GM18498 (cell line): ENCODE data around the gene EIF3M.

Experiments
- ATAC-seq: cut with Tn5 transposase; IDR thresholded peaks from one replicate; pipeline ENCODE4 v1.9.1; 2021; ENCODE audit warnings: mild to moderate bottlenecking, moderate library complexity; ENCODE audit not compliant: unreplicated experiment

Gene EIF3M

DNA sequence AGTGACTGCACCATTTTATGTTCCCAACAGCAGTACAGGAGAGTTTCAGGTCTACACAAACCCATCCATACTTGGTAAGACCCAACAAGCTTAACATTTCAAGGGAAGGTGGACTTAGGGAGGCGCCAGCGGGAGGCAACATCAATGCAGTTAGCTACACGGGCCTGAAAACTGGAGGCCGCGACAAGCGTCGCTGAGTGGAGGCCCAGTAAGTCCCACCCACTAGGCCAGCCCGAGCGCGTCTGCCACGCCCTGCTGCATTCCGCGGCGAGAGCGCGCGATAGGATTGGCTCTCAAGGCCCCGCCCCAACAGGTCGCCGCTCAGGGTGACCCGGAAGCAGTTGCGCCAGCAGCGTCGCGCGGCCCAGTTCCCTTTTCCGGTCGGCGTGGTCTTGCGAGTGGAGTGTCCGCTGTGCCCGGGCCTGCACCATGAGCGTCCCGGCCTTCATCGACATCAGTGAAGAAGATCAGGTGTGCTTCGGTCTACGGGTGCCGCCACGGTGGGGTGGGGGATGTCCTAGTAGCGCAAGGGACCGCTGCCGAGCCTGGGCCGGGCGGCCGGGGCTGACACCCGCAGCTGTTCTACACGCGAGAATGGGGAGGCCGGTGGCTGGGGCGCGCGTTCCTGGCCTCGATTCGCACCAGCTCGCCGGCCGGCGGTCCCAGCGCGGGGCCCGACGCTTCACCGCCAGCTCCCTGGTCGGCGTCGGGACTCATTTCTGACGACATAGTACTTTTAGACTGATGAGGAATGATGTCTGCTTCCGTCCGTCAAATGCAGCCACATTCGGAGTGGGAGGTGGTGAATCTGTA lies at the start of gene EIF3M:
Gene EIF3M (plus strand): TSS at position 373 of the 813 bp plus-strand sequence. CDS start 57 bp downstream, at position 430.
- ATAC-seq, result peak; percentile 97

DNA sequence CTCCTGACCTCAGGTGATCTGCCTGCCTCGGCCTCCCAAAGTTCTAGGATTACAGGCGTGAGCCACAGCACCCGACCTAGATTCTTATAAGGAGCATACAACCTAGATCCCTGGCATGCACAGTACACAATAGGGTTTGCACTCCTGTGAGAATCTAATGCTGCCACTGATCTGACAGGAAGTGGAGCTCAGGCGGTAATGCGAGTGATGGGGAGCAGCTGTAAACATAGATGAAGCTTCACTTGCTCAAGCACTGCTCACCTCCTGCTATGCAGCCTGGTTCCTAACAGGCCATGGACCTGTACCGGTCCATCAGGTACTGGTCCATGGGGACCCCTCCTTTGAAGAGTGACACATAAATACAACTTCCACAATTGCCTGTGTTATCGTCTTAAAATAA lies 44.8 kb upstream of the EIF3M start:
- no peak for ATAC-seq

DNA sequence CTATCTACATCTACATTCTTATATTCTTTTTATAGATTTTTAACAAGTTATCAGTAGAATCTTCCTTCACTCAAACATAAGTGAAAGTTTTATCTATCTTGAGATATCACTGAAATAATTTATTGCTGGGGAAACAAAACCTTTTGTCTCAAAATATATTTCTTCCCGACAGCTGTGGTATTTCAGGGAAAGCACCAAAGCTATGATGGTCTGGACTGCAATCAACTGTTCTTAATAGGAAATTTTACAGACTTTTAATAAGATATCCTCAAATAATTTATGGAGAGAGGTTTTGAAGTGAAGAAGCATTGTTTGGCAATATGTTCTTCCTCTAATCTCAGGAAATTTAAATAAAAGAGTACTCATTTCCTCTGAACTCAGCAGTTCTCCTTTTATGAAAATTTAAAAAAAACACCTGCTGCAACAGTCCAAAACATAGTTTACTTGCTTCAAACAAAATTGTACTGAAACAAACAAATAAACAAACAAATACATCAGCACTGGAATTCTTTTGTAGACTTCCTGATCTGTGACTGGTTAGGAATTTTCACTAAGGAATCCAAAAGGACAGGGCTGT lies 33.9 kb upstream of the EIF3M start:
- ATAC-seq, result no peak

DNA sequence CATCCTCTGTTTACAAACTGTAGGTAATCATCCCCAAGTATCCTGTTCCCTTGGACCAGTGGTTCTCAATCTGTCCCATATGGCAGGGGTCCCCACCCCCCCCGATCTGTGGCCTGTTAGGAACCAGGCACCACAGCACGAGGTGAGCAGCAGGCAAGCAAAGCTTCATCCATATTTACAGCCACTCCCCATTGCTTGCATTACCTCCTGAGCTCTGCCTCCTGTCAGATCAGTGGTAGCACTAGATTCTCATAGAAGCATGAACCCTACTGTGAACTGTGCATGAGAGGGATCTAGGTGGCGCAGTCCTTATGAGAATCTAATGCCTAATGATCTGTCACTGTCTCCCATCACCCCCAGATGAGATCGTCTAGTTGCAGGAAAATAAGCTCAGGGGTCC lies 33.4 kb upstream of the EIF3M start:
- no peak for ATAC-seq

DNA sequence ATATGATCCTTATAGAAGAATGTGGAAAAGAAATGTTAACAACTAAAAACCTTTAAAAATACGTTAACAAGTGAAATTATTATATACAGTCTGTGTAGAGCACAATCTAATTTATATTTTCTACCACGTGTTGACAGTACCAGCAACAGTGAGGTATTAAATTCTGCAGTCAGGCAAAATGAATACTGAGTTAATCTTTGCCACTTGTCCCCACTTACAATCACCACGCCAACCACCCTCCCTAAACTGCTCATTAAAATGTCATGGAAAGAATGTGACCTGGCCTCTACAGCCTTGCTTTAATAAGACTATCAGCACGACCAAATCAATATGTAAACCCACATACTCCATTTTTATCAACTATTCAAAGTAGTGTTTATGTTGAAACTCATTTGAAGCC lies 28.5 kb upstream of the EIF3M start:
- no peak for ATAC-seq

DNA sequence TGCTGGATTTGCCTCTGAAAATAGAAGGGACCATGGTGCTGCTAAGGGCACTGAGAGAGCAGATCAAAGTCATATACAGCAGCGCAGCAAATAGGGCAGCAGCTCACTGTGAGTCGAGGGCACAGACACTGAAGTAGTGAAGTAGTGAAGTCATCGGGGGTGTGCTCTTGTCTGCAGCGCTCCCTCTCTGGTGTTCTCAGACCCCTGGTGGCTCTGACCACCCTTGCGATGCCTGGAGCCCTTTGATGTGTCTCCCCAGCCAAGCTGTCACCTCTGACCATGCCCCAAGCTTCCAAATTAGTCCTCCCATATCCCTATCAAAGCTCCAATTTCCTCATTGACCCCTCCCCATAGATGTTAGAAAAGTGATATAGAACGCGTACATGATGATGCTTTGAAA lies 27.7 kb upstream of the EIF3M start:
- no peak for ATAC-seq

DNA sequence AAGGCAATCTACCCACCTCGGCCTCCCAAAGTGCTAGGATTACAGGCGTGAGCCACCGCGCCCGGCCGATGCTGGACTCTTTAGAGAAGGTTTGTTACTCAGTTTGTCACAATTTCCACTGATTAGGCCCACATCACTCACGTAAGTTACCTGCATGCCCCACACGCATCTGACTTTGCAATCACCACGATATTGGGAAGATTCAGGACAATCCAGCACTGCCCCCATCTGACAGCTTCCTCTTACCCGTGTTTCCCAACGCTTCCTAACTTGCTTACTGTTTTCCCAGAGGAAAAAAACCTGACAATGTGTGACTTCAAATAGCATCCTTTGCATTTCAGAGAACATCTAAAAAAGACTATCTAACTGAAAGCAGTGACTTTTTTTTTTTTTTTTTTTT lies 21.8 kb upstream of the EIF3M start:
- no peak for ATAC-seq

DNA sequence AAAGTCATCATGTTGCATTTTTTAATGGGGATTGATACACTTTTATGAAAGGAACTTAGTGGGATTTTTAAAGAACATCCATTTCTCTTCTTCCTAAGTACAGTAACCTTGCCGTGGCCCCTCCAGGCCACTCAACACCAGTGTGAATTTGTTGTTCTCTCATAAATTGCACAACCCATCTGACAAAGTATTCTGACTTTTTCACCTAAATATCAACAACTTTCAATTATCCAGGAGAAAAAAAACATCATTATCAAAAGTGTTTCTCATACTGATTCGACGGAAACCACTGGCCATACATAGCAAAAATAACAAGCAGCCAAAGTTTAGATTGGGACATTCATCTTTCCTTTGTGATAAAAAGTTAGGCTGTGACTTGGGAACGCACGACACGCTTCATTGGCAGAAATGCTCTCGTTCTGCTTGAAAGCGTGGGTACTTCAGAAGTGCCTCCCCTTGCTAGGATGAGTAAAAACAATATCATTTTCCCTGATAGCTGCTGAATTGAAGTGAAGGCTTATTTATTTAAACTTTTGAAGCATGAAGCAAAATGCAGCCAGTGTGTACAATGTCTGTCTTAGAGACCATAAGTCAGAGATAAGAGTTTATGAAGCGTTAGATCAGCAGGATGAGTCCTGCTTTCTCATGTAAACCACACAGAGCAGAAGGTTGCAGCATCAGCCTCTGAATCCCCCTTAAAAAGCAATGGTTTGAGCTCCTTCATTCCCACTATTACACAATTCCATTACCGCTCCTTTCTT lies 20.6 kb upstream of the EIF3M start:
- no peak for ATAC-seq

DNA sequence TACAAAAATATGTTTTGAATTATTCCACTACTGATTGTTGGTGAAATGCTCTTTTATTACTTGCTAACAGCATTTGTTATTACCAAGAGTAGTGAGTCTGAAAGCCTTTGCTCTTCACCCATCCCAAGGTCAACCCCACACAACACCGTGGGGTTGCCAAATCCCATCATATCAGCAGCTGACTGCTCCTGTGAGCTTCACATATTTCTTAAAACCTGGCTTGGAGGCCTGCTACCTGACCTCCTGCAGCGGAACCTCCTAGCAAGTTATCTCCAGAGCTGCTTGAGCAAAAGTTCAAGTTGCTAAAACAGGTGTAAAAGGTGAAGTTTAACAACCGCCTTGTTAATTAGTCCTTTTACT lies 20.1 kb upstream of the EIF3M start:
- no peak for ATAC-seq

DNA sequence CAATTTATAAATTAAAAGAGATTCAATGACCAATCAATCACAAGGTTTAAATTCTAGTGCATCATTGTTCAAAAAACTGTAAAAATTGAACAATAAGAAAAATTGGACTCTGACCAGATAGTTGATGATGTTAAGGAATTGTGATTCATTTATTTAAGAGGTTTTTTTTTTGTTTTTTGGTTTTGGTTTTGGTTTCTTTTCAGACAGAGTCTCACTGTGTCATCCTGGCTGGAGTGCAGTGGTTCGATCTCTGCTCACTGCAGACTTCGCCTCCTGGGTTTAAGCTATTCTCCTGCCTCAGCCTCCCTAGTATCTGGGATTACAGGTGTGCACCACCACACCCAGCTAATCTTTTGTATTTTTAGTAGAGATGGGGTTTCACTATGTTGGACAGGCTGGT lies 17.1 kb upstream of the EIF3M start:
- ATAC-seq, result no peak

DNA sequence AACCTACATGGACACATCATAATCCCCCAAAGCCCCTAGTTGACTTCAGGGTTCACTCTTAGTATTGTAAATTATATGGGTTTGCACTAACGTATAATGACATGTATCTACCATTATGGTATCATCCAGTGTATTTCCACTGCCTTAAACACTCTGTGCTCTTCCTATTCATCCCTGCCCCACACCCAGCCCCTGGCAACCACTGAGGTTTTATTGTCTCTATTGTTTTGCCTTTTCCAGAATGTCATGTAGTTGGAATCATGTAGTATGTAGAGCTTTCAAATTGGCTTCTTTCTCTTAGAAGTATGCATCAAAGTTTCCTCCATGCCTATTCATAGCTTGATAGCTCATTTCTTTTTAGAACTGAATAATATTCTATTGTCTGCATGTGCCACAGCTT lies 16.5 kb upstream of the EIF3M start:
- no peak for ATAC-seq

DNA sequence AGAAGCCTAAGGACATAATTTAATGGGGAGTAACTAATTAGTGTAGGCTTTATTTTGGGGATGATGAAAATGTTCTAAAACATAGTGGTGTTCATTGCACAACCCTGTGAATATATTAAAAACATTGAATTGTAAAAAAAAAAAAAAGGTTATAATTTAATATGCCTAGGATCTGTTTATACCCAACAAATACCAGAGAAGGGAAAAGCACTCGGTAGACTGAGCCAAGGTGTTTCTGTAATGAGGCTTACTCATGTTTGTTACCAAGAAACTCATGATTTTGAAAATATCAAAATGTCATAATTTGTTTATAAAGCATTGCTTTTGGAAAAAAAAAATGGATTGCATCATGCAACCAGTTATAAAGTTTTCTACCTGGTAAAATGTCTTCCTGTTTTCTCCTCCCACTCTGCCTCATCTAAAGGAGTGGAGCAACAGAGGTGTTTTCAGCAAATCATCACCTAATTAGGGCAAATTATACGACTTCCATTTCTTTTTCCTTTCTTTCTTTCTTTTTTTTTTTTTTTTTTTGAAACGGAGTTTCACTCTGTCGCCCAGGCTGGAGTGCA lies 14.2 kb upstream of the EIF3M start:
- no peak for ATAC-seq

DNA sequence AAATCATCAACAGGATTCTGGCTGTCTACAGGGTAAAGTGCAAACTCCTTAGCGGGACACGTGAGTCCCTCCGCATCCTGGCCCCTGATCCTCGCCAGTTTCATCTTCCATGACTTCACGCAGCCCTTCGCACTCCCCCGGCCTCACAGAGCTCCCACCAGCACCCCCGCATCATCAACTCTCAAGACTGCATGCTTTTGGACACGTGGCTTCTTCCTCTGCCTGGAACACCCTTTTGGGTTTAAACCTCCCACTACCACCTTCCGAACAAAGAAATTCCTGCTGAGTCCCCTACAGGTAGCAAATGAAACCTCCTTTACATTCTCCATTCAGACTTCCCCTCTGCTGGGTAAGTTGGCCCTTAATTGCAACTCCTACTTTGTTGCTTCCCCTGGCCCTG lies 12.6 kb upstream of the EIF3M start:
- ATAC-seq, result no peak

DNA sequence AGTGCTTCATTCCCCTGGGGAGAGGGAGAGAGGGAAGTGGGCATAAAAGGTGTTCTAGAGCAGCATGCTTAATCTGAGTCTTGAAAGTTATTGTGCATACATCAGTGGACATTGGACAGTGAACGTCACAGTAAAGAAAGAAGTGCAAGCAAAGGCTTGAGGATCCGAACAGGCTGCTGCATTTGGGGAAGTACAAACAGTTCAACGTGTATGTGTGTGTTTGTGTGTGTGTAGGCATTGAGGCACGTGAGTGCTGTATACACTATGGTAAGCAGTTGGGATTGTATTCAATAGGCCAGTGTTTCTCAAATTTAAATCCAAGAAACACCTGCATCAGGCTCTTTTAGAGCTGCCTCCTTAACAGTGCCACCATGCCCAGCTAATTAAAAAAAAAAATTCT lies 10.4 kb upstream of the EIF3M start:
- ATAC-seq, result no peak

DNA sequence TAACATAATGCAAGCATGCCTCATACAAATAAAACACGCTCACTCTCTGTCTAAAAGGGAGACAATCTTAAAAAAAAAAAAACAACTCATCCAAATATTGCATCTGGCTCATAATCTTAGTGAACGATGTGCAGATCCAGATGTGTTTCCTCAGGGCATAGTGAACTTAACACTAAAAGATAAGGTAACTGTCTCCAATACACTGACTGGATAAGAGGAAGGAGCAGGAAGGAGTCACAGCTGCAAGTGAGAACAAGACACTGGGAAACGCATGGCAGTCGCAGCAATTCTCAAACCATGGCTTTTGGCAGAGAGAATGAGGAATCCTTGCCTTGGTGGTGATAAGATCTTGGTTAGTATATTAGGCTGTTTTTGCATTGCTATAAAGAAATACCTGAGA lies 9.2 kb upstream of the EIF3M start:
- no peak for ATAC-seq

DNA sequence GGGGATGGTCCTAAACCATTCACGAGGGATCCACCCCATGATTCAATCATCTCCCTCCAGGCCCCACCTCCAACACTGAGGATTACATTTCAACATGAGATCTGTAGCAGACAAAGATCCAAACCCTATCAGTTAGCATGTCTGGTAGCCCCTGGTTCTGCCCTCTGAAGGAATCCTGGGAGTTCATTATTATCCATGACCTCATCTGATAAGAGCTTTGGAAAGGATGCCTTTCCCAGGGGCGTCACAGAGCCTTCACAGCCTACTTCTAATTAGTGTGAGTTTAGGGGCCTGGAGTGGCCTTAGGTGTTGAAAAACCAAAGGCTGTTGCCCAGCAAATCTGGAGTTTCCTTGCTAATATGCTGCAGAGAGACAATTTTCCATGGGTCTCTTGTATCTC lies 8.6 kb upstream of the EIF3M start:
- ATAC-seq, result no peak

DNA sequence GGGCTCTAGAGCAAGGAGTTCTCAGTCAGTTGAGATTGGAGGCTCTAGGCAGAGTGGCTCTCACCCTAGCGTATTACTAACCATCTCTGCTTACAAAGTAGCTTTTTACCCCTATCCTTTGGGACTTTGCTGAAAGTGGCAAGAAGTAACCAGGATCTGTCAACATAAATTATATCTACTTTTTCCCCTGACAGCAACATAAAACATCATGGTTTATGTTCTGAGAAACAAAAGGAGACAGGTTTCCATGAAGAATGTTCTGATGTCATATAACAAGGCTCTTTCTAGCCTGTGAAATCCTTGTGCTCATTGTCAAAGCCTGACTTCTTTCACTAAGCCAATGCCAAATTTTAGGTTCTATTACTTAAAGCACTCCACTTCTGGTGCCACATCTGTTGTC lies 7.2 kb upstream of the EIF3M start:
- ATAC-seq, result no peak

DNA sequence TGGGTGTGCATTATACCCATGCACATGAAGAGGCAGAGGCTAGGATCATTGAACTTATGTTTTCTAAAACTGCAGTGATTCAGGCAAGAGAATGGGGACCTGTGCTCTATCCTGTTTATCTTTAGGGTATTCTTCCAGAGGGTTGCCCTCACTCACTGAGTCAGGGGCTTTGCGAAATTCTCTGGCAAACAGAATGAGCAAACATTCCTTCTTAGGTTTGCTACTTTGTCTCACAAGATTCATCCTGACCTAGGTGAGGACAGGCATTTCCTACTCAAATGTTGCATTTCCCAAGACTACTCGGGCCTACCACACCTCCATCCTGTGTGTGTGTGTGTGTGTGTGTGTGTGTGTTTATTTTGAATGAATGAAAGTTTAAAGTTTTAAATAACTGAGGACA lies 2.7 kb upstream of the EIF3M start:
- ATAC-seq, result no peak

DNA sequence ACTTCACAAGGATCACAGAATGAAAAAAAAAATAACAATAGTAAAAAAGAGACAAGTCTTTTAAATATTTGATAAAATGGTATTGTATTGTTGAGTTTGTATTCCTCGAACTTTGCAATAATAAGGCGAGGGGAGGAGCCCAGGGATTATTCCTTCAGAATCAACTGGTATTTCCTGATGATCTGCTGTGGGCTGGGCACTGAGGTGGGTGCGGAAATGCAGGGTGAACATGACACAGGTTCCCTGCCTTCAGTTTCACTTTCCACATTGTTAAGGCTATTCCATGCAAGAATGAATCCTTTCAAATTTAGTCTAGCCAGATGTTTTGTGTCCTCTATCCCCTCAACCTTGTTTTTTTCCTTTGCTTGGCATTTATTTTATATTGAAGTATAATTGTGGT lies 2.1 kb upstream of the EIF3M start:
- ATAC-seq, result no peak

DNA sequence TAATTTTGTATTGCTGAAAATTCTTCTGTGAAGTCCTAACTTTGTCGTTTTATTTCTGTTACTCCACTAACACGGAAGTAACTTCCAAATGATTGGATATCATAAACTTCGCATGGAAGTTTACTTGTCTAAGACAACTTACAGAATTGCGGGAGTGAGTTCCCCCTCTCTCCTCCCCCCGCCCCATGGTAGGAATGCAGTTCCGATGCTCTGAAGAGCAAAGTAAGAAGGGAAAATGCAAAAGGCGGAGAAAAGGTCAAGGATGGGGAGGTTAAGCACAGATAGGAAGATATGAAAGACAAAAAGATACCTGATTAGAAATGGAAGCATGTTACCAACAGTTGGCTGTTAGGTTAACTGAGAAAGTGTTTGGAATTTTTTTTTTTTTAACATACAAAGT lies 1.3 kb downstream of the EIF3M start:
- ATAC-seq, result no peak

DNA sequence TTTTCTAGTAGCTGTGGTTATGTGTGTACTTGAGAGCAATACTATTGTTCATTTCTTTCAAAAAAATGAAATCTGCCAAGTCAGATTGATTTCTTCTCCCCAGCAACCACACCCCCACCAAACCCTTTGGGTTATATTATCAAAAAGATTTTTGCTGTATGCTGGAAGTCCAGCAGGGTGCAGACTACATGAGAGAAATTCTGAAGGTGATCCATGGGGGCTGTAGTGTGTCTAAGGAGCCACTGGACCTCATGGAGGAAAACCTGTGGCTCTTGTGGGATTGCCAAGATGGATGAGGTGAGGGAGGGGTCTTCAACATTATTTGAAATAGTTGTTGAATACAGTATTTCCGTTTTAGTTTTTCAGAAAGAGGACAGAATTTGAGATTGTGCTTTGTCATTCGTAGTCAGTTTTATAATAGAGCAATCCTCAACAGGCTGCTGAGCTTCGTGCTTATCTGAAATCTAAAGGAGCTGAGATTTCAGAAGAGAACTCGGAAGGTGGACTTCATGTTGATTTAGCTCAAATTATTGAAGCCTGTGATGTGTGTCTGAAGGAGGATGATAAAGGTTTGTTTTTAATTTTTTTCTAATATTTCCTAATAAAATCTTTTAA lies 3.1 kb downstream of the EIF3M start:
- ATAC-seq, result no peak
